AG09319 (cell line): Measurements from ENCODE around the gene ZFX.
A peak's percentile ranks its signal among the peaks of the same experiment; 100 is the strongest.

Experiments used
- DNase-seq: peaks from one replicate; pipeline ENCODE4 v3.0.0-alpha.2; 2010; ENCODE audit warnings: low read depth; ENCODE audit errors: extremely low read depth
- CTCF ChIP-seq: IDR thresholded peaks from 2 replicates; pipeline ENCODE4 v1.5.1; 2011; ENCODE audit warnings: low read depth, mild to moderate bottlenecking, inconsistent platforms, low read length, moderate library complexity

The ZFX gene

GRCh38 chrX:24149351-24150050 lies at the start of gene ZFX:
TSS of gene ZFX (plus strand) at chrX:24149729. CDS start at chrX:24172743, 23,014 bp downstream.
- no peak for TF ChIP-seq CTCF
- DNase-seq, result no peak

GRCh38 chrX:24100713-24101112 lies 48.8 kb upstream of the ZFX start:
- no peak for DNase-seq

GRCh38 chrX:24110069-24110468 lies 39.5 kb upstream of the ZFX start:
- TF ChIP-seq CTCF, result no peak
- no peak for DNase-seq

More at GRCh38 chrX:24100713-24101112, 48.8 kb upstream of the ZFX start:
- TF ChIP-seq CTCF, result no peak

GRCh38 chrX:24113181-24113580 lies 36.3 kb upstream of the ZFX start:
- DNase-seq, result peak; percentile 20
- no peak for TF ChIP-seq CTCF

GRCh38 chrX:24117258-24117657 lies 32.3 kb upstream of the ZFX start:
- peak; percentile 44 for DNase-seq
- TF ChIP-seq CTCF, result no peak

- TF ChIP-seq CTCF, result no peak
- no peak for DNase-seq
These were observed 25.2 kb upstream of the ZFX start for GRCh38 chrX:24124244-24124799.

GRCh38 chrX:24125028-24125612 lies 24.4 kb upstream of the ZFX start:
- DNase-seq, result no peak
- TF ChIP-seq CTCF, result no peak
